ENCODE results near the gene ALG5.

Gene ALG5

DNA sequence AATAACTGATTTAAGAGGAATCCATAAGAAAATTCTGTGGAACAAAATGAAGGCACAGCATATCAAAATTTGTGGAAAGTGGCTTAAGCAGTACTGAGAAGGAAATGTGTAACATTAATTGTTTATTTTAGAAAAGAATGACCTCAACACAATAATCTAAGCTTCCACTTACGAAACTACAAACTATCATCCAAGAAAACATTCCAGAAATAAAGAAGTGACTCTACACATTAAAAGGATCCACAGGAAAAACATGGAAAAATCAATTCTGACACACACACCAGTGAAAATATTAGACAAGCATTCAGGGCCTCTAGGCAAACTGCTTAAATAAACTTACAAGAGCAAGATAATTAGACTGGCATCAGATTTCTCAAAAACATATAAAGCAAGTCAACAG is 15.5 kb upstream of the ALG5 start:
- H3K9me3 ChIP-seq (ENCODE audit: control insufficient read depth in 1 of 2, low read length in 2 of 2) = no peaks in the 10 kb centered on the region
- no peaks in the 10 kb centered on the region for H3K27me3 ChIP-seq (ENCODE audit: low read depth, low read length)
- H3K27ac ChIP-seq (ENCODE audit: low read length) = no peak overlapping the region
- no peaks in the 10 kb centered on the region for H3K4me1 ChIP-seq (ENCODE audit: control insufficient read depth in 1 of 2, insufficient read depth in 2 of 2, low read length in 2 of 2)
- no peak overlapping the region for H3K4me3 ChIP-seq (ENCODE audit: low read depth in 1 of 2, low read length in 2 of 2)
- peaks cover 35 to 45% of the 10 kb centered on the region in 2 donors for H3K36me3 ChIP-seq (ENCODE audit: control insufficient read depth in 1 of 2, insufficient read depth in 2 of 2, low read length in 2 of 2)

DNA sequence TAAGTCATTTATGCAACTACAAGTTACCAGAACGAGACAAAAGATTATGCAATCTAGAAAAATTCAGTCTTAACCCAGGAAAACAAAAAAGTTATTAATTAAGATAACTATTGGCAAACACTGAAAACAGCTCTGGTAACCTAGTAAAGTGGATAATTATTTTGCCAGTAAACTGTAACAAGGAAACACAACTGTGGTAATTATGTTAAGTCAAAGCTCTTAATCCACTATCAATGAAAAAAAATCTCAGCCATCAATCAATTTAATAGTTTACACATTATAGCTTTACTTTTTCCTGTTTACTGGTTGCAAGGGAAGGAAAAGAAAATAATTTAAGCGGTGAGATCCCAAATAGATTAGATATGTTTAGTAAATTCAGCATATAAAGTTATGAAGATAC is 12.6 kb upstream of the ALG5 start:
- no peaks in the 10 kb centered on the region for H3K4me1 ChIP-seq (ENCODE audit: control insufficient read depth in 1 of 2, insufficient read depth in 2 of 2, low read length in 2 of 2)
- no peak overlapping the region for H3K27ac ChIP-seq (ENCODE audit: low read length)
- H3K4me3 ChIP-seq (ENCODE audit: low read depth in 1 of 2, low read length in 2 of 2) = no peak overlapping the region
- no peaks in the 10 kb centered on the region for H3K9me3 ChIP-seq (ENCODE audit: control insufficient read depth in 1 of 2, low read length in 2 of 2)
- H3K27me3 ChIP-seq (ENCODE audit: low read depth, low read length) = no peaks in the 10 kb centered on the region
- H3K36me3 ChIP-seq (ENCODE audit: control insufficient read depth in 1 of 2, insufficient read depth in 2 of 2, low read length in 2 of 2) = peaks cover 53 to 57% of the 10 kb centered on the region in 2 donors

DNA sequence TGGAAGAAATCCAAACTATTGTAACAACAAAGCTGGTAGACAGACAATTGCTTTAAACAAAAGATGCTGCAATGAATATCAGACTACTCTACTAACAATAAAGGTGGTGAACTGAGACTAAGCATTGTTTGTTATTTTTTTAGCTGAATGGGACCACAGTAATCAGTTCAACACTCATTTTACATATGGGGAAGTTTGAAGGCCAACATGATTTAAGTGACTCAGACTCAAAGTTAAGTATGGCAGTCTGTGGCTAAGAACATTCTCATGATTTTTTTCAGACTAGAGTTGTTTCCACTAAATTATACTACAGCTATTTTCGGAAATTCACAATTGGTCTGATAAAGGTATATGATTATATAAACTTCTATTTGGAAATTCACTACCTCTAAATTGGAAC is 11.9 kb upstream of the ALG5 start:
- H3K27ac ChIP-seq (ENCODE audit: low read length) = no peak overlapping the region
- no peaks in the 10 kb centered on the region for H3K4me1 ChIP-seq (ENCODE audit: control insufficient read depth in 1 of 2, insufficient read depth in 2 of 2, low read length in 2 of 2)
- H3K4me3 ChIP-seq (ENCODE audit: low read depth in 1 of 2, low read length in 2 of 2) = no peak overlapping the region
- H3K36me3 ChIP-seq (ENCODE audit: control insufficient read depth in 1 of 2, insufficient read depth in 2 of 2, low read length in 2 of 2) = peaks cover 50 to 59% of the 10 kb centered on the region in 2 donors
- H3K9me3 ChIP-seq (ENCODE audit: control insufficient read depth in 1 of 2, low read length in 2 of 2) = no peaks in the 10 kb centered on the region
- H3K27me3 ChIP-seq (ENCODE audit: low read depth, low read length) = no peaks in the 10 kb centered on the region

DNA sequence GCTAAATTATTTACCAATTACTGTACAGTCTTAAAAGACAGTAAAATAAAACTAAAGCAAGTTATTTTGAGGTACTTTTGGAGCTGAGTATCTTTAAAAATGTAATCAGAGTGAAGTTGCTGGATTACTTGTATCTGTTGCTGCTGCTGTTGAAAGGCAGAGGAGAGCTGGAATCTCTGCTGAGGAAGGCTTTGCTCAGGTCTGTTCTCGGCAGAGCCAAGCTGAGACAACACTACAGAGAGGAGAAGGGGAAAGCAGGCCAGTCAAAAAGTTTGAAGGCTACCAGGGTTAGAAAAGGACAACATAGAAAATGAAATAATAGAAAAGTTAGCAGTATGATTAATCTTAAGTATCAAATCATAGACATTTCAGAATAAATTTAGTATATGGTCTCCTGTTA is 11.3 kb upstream of the ALG5 start:
- Histone ChIP-seq H3K36me3 (ENCODE audit: control insufficient read depth in 1 of 2, insufficient read depth in 2 of 2, low read length in 2 of 2) (peaks cover 46 to 59% of the 10 kb centered on the region in 2 donors), H3K27ac (ENCODE audit: low read length) (no peak overlapping the region), H3K27me3 (ENCODE audit: low read depth, low read length) (no peaks in the 10 kb centered on the region), H3K9me3 (ENCODE audit: control insufficient read depth in 1 of 2, low read length in 2 of 2) (no peaks in the 10 kb centered on the region), H3K4me3 (ENCODE audit: low read depth in 1 of 2, low read length in 2 of 2) (no peak overlapping the region), H3K4me1 (ENCODE audit: control insufficient read depth in 1 of 2, insufficient read depth in 2 of 2, low read length in 2 of 2) (no peaks in the 10 kb centered on the region)

DNA sequence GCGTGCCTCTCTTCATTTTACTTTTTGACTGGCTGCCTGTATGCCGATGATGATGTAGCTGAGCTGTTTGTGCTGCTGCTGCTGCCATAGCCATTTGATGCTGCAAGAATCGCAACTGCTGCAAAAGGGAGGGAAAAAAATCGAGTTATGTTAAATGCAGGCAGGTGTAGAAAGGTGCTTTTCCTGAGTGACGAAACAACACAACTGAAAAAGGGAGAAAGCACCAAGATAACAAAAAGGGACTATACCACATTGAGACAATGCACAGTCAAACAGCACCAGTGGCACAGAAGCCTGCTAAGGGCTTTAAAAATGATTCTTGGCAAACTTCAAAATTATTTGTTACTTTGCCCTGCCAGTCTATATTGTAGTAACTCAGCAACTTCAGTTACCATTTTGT is 10.6 kb upstream of the ALG5 start:
- H3K4me3 ChIP-seq (ENCODE audit: low read depth in 1 of 2, low read length in 2 of 2) = no peak overlapping the region
- H3K9me3 ChIP-seq (ENCODE audit: control insufficient read depth in 1 of 2, low read length in 2 of 2) = no peaks in the 10 kb centered on the region
- peaks cover 50 to 64% of the 10 kb centered on the region in 2 donors for H3K36me3 ChIP-seq (ENCODE audit: control insufficient read depth in 1 of 2, insufficient read depth in 2 of 2, low read length in 2 of 2)
- no peak overlapping the region for H3K27ac ChIP-seq (ENCODE audit: low read length)
- no peaks in the 10 kb centered on the region for H3K4me1 ChIP-seq (ENCODE audit: control insufficient read depth in 1 of 2, insufficient read depth in 2 of 2, low read length in 2 of 2)
- no peaks in the 10 kb centered on the region for H3K27me3 ChIP-seq (ENCODE audit: low read depth, low read length)

DNA sequence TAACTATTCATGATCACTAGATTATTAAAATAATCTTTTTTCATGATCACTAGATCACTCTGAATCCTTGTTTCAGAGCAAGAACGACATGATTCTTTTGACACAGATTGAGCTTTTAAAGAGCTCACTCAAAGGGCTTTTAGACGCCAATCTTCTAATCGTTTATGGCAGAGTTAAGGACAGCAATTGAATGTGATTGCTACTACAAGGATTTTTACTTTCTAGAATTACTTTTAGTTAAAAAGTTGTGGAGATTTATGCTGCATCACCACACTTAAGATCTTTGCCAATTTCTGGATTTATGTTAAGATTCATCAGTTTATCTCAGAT is 2.7 kb upstream of the ALG5 start:
- no peak overlapping the region for H3K27ac ChIP-seq (ENCODE audit: low read length)
- peaks cover 12 to 40% of the 10 kb centered on the region in 2 donors for H3K36me3 ChIP-seq (ENCODE audit: control insufficient read depth in 1 of 2, insufficient read depth in 2 of 2, low read length in 2 of 2)
- peaks cover 4 to 27% of the 10 kb centered on the region in 2 donors for H3K4me1 ChIP-seq (ENCODE audit: control insufficient read depth in 1 of 2, insufficient read depth in 2 of 2, low read length in 2 of 2)
- H3K27me3 ChIP-seq (ENCODE audit: low read depth, low read length) = no peaks in the 10 kb centered on the region
- no peaks in the 10 kb centered on the region for H3K9me3 ChIP-seq (ENCODE audit: control insufficient read depth in 1 of 2, low read length in 2 of 2)
- peak overlapping the region in 1 of 2 donors; percentile 91 for H3K4me3 ChIP-seq (ENCODE audit: low read depth in 1 of 2, low read length in 2 of 2)

DNA sequence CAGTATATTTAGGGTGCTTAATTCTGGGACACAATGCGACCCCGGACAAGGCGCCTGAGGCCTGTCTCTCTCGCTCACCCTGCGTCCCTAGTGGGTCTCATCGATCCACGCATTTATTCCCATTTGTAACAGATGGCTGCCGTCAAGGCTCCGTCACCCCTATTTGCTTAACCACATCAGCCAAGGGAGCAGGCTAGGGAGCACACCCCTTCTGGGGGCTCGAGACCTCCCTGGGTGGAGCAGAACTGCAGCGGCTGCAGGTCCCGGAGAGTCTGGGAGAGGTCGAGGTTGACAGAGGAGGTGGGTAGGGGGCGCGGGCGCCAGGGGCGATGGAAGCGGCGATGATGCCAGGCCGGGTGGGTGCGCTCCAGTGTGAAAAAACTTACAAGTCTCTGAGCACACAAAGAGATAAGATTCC is 507 bp downstream of the ALG5 start:
- no peaks in the 10 kb centered on the region for H3K27me3 ChIP-seq (ENCODE audit: low read depth, low read length)

DNA sequence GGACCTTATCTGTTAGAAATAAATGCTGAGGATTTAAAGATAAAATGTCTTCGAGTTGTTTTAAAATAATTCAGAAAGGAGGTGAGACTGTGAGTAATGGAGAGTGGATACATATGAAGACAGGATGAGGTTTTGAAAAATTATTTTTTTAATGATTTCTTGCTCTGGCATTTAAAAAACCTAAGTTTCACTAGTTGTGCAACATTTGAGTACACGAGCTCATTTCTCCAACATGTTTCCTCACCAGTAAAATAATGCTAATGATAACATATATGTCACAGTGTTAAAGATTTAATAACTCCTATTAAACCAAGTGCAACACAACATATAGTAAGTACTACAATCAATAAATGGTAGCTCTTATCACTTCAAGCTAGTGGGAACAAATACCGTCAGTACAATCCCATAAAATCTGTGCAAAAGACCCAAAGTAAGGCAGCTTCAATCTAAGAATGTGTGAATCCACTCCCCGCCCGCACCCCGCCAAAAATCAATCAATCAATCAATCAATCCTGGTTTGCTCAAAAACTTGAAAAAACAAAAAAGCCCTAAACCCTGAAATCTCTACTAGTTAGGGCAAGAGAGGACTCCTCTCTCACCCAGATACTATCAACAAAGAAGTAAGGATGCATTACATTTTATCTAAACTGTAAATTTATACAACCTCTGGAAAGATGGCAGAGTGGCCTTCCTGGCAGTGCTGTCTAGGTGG is 1.3 kb downstream of the ALG5 start:
- Histone ChIP-seq H3K36me3 (ENCODE audit: control insufficient read depth in 1 of 2, insufficient read depth in 2 of 2, low read length in 2 of 2) (peaks cover 19 to 25% of the 10 kb centered on the region in 2 donors), H3K27ac (ENCODE audit: low read length) (peak overlapping the region; percentile 97), H3K4me1 (ENCODE audit: control insufficient read depth in 1 of 2, insufficient read depth in 2 of 2, low read length in 2 of 2) (peaks cover 4 to 27% of the 10 kb centered on the region in 2 donors), H3K9me3 (ENCODE audit: control insufficient read depth in 1 of 2, low read length in 2 of 2) (no peaks in the 10 kb centered on the region), H3K27me3 (ENCODE audit: low read depth, low read length) (no peaks in the 10 kb centered on the region), H3K4me3 (ENCODE audit: low read depth in 1 of 2, low read length in 2 of 2) (peak overlapping the region; percentile 91 to 97)

More for the DNA sequence above, 507 bp downstream of the ALG5 start:
- Histone ChIP-seq H3K36me3 (ENCODE audit: control insufficient read depth in 1 of 2, insufficient read depth in 2 of 2, low read length in 2 of 2) (peaks cover 14 to 24% of the 10 kb centered on the region in 2 donors), H3K4me1 (ENCODE audit: control insufficient read depth in 1 of 2, insufficient read depth in 2 of 2, low read length in 2 of 2) (peaks cover 4 to 27% of the 10 kb centered on the region in 2 donors), H3K4me3 (ENCODE audit: low read depth in 1 of 2, low read length in 2 of 2) (peak overlapping the region; percentile 91 to 97), H3K27ac (ENCODE audit: low read length) (peak overlapping the region; percentile 97), H3K9me3 (ENCODE audit: control insufficient read depth in 1 of 2, low read length in 2 of 2) (no peaks in the 10 kb centered on the region)

DNA sequence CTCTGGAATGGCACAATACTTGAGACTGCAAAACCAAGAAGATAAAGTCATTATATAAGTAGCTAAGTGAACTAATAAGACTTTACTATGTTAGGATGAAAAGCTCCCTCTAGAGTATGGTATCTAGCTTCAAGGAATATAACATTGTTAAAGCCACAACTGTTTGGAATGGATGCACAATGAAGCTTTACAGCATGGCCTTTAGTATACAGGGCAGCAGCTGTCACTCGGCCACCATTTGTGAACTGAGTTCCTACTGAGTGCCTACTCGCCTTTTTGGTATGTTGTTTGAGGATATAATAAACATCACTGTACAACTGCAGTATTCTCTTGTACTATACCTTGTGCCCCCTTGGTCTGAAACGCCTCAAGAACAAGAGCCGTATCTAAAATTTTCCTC is 6.8 kb downstream of the ALG5 start:
- no peak overlapping the region for H3K4me3 ChIP-seq (ENCODE audit: low read depth in 1 of 2, low read length in 2 of 2)
- peaks cover 68 to 71% of the 10 kb centered on the region in 2 donors for H3K36me3 ChIP-seq (ENCODE audit: control insufficient read depth in 1 of 2, insufficient read depth in 2 of 2, low read length in 2 of 2)
- H3K9me3 ChIP-seq (ENCODE audit: control insufficient read depth in 1 of 2, low read length in 2 of 2) = no peaks in the 10 kb centered on the region
- H3K27me3 ChIP-seq (ENCODE audit: low read depth, low read length) = no peaks in the 10 kb centered on the region
- peaks cover 0 to 4% of the 10 kb centered on the region in 2 donors for H3K4me1 ChIP-seq (ENCODE audit: control insufficient read depth in 1 of 2, insufficient read depth in 2 of 2, low read length in 2 of 2)
- H3K27ac ChIP-seq (ENCODE audit: low read length) = no peak overlapping the region

DNA sequence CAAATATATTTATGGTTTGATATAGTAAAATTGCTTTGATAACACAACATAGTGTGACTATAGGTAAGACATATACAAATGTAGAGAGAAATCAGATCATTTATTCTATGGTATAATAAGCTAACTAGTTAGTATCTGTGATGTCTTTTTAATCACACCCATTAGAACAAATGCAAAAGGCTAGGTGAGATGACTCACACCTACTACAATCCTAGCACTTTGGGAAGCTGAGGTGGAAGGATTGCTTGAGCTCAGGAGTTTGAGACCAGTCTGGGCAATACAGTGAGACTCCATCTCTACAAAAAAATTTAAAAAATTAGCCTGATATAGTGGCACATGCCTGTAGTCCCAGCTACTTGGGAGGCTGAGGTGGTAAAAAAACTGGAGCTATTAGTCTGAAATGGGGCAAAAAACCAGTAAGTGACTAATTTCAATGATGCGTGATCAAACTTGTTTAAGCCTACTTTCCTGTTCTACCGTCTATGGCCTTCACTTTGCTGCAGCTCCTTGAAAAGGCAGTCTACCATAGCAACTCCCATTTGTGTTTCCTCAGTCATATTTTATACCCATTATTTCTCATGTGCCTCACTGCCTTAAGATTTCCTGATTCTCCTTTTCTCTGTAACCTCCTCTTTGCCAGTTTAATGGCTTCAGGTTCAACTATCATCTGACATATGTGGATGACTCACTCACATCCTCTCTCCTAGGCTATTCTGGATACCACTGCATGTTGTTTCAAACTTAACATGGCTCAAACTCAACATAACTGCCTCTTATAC is 12.5 kb downstream of the ALG5 start:
- Histone ChIP-seq H3K36me3 (ENCODE audit: control insufficient read depth in 1 of 2, insufficient read depth in 2 of 2, low read length in 2 of 2) (peaks cover 74 to 79% of the 10 kb centered on the region in 2 donors), H3K9me3 (ENCODE audit: control insufficient read depth in 1 of 2, low read length in 2 of 2) (no peaks in the 10 kb centered on the region), H3K27me3 (ENCODE audit: low read depth, low read length) (no peaks in the 10 kb centered on the region), H3K27ac (ENCODE audit: low read length) (no peak overlapping the region), H3K4me3 (ENCODE audit: low read depth in 1 of 2, low read length in 2 of 2) (no peak overlapping the region), H3K4me1 (ENCODE audit: control insufficient read depth in 1 of 2, insufficient read depth in 2 of 2, low read length in 2 of 2) (no peaks in the 10 kb centered on the region)

DNA sequence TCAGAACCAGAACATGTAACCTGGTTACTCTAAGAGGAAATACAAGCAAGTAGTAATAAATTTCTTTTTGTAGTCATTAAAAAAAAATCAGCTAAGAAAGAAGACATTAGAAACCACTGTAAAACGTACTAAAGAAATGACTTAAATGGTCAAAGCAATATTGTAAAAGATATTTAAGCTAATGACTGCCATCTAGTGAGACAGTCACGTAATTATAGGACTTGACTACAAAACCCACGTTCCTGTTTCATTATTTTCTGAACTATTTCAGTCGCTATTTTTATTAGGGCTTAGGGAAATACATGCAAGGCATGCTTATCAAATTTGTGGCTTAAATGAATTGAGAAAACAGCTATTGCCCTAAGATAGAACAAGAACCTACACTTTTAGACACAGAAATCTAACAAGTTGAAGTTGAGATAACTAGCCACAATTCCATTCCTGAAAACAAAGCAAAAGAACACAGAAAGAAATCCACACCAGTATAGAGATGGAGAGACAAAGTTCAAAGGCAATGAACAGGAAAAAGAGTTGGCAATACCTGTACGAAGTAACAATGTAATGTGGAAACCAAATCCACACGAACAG is 17.9 kb downstream of the ALG5 start:
- Histone ChIP-seq H3K27me3 (ENCODE audit: low read depth, low read length) (no peaks in the 10 kb centered on the region), H3K27ac (ENCODE audit: low read length) (no peak overlapping the region)

More for the DNA sequence above, 17.9 kb downstream of the ALG5 start:
- no peaks in the 10 kb centered on the region for H3K4me1 ChIP-seq (ENCODE audit: control insufficient read depth in 1 of 2, insufficient read depth in 2 of 2, low read length in 2 of 2)
- H3K4me3 ChIP-seq (ENCODE audit: low read depth in 1 of 2, low read length in 2 of 2) = no peak overlapping the region
- H3K9me3 ChIP-seq (ENCODE audit: control insufficient read depth in 1 of 2, low read length in 2 of 2) = no peaks in the 10 kb centered on the region
- H3K36me3 ChIP-seq (ENCODE audit: control insufficient read depth in 1 of 2, insufficient read depth in 2 of 2, low read length in 2 of 2) = peaks cover 35 to 36% of the 10 kb centered on the region in 2 donors

All from muscle layer of duodenum (tissue), 2 donors.